HG02852 (cell line): ENCODE measurements around the gene ZNF148.

Source experiments
- ATAC-seq: cut with Tn5 transposase; IDR thresholded peaks from one replicate; pipeline ENCODE4 v1.9.1; 2021; ENCODE audit warnings: mild to moderate bottlenecking, moderate library complexity; ENCODE audit not compliant: unreplicated experiment

The ZNF148 gene

DNA sequence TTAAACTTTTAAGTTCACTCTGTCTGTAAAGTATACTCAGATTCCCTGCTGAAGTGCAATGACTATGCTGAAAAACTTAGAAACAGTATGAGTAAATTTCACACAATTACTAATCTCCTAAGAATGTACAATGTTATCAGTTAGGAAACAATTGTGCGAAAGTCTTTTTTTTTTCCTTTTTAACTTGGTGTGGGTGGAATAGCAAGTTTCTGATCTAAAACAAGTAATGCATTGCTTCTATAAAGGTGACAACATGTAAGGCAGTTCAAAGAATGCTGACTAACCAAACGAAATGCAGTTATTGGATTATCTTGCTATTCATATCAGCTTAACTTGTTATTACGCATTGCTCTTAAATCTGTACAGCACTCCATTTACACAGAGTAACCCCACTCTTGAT, 143.2 kb downstream of the ZNF148 start:
- no peak for ATAC-seq

DNA sequence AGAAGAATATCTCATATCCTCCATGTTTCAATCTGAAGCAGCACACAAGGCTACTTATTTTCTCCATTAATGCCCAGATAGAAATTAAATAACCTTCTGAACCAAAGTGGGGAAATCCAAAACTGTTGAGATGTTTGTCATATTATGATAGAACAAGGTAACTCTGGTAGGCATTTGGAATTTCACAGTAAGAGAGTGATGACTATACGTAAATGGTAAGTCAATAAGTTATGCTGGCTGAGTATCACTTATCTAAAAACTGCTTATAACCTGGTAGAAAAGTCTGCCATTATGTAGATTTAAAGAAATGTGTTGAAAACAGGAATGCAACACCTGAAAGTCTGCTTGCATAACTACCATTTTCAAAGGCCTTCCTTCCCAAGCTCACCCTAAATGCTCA, 145.4 kb downstream of the ZNF148 start:
- no peak for ATAC-seq

DNA sequence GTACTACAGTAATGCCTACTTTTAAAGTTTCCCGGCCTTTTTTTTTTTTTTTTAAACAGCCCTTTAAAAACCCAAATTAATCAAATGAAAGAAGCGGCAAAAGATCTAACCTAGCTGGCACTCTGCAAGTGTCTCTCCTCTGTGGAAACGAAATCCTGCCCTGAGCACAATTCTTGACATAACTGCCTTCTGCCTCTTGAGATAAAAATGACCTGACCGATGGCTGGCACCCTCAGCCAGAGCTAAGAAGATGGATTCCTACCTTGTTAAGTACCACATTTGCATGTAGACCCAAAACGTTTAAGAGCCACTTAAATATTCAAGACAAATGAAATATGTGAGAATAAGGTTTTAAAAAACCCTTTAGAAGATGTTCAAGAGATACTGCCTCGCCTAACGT, 146.0 kb downstream of the ZNF148 start:
- ATAC-seq = no peak

DNA sequence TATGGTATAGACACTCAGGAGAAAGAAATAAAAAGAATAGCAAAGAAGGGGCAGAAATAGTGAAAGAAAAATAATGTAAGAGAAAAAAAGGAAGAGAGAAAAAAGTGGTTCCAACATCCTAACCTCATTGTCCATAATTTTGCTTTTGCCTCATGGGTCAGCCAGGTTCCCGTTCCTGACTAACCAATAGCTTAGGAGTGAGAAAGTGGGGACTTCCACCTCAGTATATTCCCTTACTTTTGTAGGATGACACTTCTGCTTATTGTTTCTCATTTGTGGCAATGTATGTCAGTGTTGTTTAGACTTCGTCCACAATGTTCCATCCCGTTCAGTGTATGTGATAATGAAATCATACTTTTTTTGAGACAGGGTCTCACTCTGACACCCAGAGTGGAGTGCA, 153.3 kb downstream of the ZNF148 start:
- no peak for ATAC-seq

DNA sequence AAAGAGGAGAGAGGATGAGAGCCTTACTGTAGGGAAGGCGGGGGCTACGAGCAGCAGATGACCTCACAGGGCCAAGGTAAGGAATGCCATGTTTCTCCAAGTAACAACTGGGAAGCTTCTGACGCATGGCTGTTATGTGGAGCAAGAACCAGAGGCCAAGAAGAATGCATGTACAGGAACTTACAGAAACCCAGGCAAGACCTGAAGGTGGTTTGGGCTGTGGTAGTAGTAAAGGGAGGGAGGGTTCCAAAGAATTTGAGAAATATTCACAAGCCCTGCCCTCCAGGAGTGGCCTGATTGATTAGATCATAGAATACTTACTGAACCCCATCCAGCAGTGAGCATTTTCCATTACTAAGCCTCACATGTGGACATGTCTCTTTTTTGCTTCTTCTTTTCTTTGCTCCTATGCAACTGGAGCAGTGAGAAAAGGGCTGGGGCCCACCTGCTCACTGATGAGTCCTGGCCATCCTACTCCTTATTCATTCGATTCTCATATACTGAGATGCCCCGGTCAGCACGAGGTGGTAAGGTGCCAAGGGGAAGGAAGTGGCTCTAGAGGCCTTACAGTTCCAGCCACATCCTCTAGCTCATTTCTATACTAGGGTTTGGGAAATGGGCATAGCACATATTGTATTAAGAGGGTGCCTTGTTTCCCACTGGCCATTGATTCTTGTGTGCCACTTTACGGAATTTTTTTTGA, 154.2 kb downstream of the ZNF148 start:
- ATAC-seq = no peak

DNA sequence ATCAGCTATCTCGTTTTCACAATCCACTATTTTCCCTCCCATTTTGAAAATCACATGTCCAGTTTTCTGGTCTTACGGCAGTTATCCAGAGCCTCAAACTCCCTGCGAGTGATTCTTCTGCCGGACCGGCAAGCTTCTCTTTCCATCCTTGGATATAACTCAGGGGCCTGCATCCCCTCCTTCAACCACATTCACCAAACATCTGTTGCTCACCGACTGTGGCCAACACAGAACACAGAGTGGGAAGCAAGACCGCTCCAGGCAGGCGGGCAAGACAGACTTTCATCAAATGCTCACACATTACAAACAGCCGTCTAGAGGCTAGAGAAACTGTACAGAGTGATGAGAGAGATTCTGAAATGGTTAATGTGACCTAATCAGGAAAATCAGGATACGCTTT, 154.9 kb downstream of the ZNF148 start:
- ATAC-seq = no peak

DNA sequence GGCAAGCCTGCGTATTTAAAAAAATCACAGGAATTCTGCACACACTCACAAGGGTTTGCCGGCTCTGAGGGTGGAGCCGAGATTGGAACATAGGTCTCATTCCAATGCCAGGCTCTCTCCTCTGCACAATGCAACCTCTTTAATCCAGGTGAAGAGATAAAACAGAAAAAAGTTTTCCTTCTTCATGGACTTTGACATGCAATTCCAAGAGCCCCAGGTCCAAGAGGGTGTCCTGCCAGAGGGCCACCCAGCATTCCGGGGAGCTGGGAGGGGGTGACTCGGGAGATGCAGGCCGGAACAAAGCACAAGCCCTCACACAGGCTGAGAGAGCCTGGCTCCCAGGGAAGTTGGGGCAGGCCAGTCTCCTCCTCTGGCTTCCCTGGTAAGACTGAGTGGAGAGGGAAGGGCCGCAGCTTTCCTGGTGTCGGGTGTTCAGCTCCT, 155.8 kb downstream of the ZNF148 start:
- no peak for ATAC-seq

DNA sequence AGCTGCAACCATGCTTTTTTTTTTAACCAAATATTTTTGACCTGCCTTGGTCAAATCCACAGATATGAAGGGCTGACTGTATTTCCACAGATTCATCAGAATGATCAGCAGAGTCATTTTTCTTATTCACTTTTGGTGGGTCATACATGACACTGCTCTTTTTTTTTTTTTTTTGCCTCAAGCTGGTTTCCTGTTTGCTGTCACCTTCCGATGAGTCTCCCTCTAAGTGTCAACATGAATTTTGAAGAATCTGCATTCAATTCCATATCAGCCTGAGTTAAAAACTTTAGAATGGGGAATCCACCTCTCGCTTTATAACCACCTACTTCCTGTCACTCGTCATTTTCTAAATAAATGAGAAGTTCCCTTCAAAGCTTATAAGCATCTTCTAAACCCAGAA, 160.4 kb downstream of the ZNF148 start:
- no peak for ATAC-seq

DNA sequence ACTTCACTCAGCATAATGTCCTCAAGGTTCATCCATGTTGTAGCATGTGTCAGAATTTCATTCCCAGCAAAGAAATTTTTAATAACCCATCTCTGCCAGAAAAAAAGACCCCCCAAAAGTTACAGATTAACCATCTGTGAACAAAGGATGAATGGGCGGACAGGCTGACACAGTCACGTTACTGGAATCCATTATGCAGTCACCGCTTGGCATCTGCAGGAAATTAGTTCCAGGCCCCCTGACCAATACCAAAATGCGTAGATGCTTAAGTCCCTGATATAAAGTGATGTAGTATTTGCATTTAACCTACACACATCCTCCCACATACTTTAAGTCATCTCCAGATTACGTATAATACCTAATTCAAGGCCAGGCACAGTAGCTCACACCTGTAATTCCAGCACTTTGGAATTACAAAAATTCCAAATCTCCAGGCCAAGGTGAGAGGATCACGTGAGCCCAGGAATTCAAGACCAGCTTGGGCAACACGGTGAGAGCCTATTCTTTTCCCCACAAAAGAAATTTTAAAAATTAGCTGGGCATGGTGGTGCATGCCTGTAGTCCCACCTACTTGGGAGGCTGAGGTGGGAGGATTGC, 161.1 kb downstream of the ZNF148 start:
- ATAC-seq = no peak

DNA sequence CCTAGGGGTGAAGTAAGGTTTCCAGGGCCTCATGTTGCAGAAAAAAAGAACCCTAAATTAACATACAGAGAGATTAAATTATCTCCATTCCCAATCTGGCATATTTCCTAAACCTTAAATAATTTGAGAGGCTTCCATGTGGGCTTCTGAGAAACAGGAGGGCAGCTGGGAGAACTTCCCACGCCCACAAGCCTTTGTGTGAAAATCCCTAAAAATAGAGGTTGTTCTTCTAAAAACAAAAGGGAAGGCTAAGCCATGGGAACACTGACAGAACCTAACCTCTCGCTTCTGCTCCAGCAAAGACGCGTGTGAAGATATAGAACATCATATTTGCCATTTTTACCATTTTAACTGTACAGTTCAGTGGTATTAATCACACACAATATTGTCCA, 161.8 kb downstream of the ZNF148 start:
- ATAC-seq = no peak

DNA sequence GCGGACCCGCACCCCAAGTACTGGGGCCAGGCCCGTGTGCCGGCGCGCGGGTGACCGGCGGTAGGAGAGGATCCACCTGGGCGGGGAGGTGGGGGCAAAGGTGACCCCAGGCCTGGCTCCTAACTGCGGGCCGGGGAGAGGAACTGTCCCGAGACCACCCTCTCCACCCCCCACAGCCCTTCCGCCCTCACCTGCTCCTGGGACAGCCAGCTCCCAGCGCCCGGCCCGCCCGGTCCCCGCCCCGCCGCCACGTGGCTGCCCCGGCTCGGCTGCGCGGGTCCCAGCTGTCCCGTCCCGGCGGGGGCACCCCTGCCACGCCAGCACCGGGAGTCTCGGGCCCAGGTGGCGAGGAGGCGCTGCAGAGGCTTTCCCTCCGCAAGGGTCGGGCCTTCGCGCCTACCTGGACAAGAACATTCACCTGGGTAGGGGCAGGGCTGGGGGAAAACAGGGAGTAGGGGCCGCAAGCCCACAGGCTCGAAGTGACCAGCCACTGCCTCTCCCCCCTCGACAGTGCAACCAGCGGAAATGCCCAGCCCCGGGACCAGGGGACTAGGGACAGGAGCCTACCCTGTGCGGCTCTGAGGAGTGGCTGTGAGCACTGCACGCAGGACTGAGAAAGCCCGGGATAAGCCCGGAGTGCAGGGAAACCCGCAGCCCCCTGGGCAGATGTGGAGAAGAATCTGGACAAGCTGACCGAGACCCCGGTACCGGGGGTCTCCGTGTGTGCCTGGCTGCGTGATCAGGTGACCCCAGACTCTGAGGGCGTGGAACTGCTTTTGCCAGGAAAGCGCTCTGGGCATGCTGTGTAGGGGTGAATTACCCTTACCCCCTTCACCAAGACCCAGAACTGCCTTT, 162.4 kb downstream of the ZNF148 start, which contains the start of gene SLC12A8:
TSS of gene SLC12A8 (minus strand) at position 240 of the 855 bp plus-strand sequence. CDS start 1,399 bp downstream, outside the sequence.
- no peak for ATAC-seq

DNA sequence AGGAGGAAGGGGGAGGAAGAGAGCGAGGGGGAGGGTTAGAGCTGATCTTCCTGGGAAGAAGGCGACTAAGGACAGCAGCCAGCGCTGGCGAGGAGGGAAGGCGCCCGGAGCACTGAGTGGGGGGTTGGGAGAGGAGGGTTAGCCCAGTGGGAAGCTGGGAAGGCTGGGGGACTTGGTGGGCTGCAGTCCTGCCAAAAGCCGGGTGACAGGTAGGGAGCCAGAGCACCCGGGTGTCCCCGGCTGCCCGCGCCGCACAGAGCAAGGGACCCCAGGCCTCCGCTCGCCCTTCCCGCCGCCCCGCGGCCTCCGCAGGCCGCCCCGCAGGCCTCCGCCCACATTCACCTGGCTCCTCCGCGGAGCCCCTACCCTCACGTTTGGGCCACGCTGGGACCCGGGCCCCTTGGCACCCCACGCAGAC, 163.0 kb downstream of the ZNF148 start:
- no peak for ATAC-seq

DNA sequence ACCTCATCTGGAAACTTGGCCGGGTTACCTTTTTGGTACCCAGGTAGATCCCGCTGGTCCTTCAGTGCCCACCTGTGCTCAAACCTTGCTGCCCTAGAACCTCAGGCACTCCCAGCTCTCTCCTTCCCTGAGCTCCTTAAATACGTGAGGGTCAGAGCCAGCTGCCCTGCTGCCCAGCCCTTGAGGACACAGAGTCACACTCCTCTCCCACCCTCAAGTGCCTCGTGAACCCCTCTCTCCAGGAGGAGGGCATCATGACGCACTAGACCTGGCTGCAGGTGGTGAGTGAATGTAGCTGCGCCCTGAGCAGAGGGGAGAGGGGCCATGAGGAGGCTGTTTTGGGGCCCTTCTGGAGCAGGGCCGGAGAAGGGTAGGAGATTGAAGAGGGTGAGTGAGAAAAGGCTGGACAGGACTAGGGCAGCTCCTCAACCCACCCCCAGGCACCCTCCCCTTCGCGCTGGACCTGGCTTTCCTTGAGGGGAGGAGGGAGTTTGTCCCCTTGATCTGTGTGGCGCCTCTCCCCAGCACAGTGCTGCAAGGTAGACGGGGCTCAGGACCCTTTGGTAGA, 163.5 kb downstream of the ZNF148 start:
- no peak for ATAC-seq

DNA sequence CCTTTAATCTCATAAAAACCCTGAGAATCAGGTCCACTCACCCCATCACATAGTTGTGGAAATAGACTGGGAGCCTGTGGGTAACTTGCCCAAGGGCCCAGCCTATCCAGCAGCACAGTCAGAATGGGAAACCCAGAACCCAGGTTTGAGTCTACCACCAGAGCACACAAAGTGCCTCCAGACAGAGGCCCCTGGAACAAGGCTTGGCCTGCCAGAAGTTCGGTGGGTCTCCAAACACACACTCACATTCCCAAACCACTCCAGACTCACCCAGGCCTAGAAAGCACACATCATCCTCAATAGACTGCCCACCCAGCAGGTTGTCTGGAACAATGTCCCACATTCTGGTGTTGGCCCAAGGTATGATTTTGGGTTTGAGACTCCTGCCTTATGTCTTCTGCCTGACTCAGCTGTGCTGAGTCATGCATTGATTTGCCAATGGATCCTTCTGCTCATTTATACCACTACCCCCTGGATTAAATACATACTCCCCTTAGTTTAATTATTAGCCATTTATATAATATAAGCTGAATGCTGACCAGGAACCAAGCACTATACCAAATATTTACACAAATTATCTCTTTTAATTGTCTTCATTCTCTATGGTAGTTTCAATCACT, 167.1 kb downstream of the ZNF148 start:
- ATAC-seq = no peak

DNA sequence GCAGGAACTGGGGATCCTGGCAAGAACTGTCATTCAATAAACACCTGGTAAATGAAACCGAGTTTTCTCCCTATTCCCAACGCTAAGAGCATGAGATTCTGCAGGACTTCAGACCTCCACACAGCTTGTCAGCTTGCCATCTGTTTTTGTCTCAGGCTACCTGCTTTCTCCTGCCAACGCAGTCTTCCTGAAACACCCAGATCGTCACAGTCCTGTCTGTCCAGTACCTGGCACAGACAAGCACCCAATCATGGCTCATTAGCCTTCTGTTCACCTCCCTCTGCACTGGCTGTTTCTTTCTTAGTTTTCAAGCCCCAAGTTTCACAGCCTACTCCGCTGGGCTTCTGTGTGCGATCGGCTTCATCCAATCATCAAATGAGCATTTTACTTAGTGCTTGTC, 167.6 kb downstream of the ZNF148 start:
- no peak for ATAC-seq

DNA sequence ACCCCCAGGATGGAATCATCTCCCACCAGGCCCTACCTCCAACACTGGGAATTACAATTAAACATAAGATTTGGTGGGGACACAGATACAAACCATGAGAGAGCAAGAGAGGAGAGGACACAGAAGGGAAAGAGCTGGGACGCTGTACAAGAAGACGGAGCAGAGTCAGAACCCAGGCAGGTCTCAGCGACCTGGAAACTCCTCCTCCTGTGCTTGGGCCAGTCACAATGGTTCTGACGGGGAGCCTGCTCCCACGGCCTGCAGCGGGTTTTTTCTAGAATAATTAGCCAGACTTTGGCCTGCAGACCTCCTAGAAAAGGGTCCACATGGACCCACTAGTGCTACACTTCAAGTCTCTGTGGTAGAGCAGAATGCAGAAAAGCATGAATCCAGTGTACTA, 168.2 kb downstream of the ZNF148 start:
- no peak for ATAC-seq

DNA sequence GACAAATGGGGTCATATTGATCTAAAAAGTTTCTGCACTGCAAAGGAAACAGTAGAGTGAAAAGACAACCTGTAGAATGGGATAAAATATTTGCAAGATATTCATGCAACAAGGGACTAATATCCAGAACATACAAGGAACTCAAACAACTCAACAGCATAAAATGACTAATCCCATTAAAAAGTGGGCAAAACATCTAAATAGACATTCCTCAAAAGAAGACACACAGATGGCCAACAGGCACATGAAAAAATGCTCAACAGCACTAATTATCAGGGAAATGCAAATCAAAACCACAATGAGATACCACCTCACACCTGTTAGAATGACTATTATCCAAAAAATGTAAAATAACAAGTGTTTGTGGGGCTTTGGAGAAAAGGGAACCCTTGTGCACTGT, 171.4 kb downstream of the ZNF148 start:
- ATAC-seq = no peak

DNA sequence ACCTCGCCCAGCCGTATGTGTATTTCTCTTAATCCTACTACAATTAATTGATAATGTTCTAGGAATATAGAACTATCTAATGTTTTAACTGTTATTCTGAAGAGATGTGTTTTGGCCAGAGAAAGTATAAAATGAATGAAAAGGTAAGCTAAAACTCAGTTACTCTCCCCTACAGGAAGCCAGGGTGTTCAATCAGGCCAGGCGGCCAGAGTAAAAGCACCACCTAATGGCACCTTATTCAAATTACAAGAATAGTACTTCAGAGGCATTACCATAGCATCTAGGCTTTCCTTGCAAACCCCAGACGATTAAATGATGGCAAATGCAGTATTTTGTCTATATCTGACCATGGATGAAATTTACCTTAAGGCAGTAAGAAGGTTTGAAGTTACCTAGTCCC, 172.9 kb downstream of the ZNF148 start:
- no peak for ATAC-seq

DNA sequence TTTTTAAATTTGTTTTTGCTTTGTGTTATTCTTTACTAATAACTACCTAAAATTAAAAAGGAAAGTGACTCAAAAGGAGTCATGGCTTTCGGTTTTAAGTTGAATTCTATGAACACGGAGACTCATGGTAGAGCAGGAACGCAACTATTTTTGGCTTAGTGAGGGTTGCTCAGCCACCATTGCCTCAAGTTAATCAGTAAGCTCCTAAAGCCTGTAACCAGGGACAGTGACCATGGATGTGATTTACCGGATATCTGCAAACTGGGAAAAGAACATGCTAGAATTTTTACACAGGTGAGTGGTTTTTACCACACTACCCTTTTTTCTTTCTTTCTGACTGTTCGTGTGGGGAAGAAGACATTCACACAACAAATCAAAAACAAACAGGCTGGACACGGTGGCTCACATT, 174.4 kb downstream of the ZNF148 start:
- peak; percentile 89 for ATAC-seq

DNA sequence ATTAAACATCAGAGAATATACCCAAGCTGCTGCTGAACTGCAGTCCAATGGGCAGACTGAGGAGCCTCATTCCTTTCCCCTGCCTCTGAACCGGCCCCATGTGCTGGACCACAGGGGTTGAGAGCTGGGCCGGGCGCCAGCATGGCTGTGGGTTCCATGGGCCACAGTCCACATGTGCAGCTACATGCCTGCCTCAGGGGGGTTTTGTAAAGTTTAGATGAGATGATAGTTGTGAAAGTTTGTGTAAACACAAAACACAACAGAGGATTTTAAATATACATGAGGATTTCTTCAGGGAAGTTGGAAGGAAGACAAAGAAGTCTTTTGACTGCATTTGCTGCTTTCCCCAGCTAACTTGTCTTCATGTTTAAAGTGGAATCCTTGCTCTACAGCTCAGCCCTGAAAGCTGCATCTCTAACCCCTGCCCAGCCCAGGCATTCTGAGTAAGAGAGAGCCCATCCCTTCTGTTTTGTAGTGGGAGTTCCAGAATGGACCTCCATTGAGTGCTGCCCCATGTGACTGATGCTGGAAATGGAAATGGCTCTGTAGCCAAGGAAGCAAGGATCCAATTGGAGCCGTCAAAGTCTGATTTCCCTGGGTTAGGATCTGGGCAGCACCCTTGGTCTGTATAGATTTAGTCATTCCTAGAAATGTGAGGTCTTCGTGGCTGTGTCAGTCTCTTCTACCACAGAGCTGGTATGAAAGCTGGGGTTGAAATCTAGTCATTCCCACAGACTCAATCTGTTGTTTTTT, 180.1 kb downstream of the ZNF148 start:
- ATAC-seq = no peak
